Measurements from ENCODE around the gene MARCHF2.
"Not testable (repeated sequence)": the region's sequence is repeated elsewhere in the genome, so short reads cannot be mapped to it uniquely, and the experiment has no call there.

MARCHF2 gene

GRCh38 chr19:8412783-8413628 lies at the start of gene MARCHF2:
Gene MARCHF2, plus strand, starts transcription at chr19:8413305. Its CDS starts 8,536 bp downstream, at chr19:8421841.
- DNase-seq (ENCODE audit: low read depth), result peak; percentile 91

DNA sequence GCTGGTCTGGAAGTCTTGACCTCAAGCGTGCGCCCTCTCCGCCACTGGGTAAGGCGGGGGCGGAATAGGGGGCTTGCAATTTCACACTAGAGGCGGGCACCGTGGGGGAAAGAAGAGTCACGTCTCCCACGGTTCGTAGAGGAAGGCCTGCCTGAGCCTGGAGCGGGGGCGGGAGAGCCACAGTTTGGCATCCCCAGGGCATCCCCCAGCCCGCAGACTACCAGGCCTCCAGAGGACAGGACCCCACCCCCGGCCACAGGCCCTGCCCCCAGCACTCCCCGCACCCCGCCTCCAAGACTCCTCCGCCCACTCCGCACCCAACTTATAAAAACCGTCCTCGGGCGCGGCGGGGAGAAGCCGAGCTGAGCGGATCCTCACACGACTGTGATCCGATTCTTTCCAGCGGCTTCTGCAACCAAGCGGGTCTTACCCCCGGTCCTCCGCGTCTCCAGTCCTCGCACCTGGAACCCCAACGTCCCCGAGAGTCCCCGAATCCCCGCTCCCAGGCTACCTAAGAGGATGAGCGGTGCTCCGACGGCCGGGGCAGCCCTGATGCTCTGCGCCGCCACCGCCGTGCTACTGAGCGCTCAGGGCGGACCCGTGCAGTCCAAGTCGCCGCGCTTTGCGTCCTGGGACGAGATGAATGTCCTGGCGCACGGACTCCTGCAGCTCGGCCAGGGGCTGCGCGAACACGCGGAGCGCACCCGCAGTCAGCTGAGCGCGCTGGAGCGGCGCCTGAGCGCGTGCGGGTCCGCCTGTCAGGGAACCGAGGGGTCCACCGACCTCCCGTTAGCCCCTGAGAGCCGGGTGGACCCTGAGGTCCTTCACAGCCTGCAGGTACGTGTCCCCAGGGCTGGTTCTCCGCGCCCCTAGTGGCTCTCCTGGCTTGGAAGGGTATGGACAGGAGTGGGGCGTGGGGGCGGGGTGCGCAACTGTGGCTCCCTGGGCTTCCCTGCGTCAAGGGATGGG lies 49.0 kb upstream of the MARCHF2 start, which contains the start of gene ANGPTL4:
TSS of gene ANGPTL4 (plus strand) at position 353 of the 969 bp plus-strand sequence. CDS start at position 520, 167 bp downstream.
- peak; percentile 21 for DNase-seq (ENCODE audit: low read depth)

DNA sequence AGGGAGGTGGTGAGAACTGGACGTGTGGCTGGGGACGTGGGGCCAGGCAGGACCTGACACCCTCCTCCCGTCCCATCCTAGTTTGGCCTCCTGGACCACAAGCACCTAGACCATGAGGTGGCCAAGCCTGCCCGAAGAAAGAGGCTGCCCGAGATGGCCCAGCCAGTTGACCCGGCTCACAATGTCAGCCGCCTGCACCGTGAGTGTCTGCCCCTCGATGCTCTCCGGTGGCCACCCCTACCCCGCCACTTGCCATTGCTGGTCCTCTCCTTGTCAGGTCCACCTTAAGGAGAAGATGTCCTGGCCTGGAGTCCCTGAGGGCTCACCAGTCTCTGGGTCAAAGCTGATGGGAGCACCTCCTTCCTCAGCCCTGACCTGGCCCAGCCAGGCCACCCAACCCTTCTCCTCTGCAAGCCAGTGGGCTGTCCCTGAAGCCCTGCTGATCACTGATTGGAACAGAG lies 47.0 kb upstream of the MARCHF2 start:
- no peak for DNase-seq (ENCODE audit: low read depth)

DNA sequence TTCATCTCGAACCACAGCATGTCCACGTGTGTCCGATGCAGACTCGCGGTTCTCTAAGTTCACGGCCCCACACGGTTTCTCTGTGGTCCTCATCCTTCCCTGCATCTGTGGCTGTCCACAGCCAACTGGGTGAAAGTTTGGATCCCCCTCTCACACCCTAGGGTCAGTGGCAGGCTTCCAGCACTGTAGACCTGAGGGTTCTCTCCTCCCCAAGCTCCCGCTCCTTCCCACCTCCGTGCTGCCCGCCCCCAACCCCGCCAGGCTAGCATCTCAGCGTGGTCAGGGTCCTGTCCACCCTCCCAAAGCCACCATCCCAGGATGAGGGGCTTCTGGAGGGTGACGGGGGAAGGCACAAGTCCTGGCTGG lies 46.2 kb upstream of the MARCHF2 start:
- DNase-seq (ENCODE audit: low read depth), result no peak

DNA sequence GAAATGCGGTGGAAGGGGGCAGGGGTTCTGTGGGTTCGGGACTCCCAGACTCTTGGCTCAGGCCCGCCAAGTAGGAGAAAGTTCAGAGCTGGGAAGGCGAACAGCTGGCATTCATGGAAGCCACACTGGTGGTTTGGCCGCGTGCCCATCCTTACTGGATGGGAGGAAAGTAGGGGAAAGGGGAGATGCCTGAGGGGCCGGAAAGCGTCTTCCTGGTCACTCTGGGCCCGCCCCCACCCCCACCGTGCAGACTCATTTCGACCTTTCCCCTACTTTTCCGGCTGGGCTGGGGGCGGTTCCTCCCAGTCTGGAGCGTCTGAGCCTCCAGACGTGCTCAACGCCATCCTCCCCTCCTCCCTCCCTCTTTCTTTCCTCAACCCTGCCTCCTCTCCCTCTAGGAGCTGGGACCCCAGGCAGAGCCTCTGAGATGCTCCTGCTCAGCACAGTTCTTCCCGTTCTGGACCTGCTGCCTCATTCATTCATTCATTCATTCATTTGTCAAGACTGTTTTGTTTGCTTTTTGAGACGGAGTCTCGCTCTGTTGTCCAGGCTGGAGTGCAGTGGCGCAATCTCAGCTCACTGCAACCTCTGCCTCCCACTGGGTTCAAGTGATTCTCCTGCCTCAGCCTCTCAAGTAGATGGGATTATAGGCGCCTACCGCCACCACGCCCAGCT lies 45.6 kb upstream of the MARCHF2 start:
- DNase-seq (ENCODE audit: low read depth), result no peak

DNA sequence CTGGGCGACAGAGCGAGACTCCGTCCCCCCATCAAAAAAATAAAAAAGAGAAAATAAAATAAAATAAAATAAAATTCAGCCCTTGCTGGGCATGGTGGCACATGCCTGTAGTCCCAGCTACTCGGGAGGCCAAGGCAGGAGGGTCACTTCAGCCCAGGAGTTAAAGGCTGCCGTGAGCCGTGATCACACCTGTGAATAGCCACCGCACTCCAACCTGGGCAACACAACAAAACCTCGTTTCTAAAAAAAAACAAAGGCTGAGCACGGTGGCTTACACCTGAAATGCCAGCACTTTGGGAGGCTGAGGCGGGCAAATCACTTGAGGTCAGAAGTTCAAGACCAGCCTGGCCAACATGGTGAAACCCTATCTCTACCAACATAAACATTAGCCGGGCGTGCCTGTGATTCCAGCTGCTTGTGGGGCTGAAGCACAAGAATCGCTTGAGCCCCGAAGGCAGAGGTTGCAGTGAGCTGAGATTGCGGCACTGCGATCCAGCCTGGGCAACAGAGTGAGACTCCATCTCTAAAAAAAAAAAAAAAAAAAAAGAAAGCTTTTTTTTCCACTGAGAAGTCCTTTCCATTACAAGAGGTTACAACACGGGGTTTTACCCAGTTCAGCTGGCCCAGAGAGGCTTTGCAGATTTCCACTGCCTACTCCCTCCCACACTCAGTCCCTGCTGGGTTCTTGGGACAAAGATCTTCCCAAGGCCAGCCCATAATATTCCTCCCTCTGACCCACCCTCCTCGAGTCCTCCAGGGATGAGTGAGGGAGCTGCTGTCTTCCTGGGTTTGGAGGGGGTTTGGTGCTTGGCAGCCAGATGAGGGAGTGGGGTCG lies 42.7 kb upstream of the MARCHF2 start:
- DNase-seq (ENCODE audit: low read depth), result no peak

- DNase-seq (ENCODE audit: low read depth), result no peak
Observed at GRCh38 chr19:8371011-8371804, 41.9 kb upstream of the MARCHF2 start.

DNA sequence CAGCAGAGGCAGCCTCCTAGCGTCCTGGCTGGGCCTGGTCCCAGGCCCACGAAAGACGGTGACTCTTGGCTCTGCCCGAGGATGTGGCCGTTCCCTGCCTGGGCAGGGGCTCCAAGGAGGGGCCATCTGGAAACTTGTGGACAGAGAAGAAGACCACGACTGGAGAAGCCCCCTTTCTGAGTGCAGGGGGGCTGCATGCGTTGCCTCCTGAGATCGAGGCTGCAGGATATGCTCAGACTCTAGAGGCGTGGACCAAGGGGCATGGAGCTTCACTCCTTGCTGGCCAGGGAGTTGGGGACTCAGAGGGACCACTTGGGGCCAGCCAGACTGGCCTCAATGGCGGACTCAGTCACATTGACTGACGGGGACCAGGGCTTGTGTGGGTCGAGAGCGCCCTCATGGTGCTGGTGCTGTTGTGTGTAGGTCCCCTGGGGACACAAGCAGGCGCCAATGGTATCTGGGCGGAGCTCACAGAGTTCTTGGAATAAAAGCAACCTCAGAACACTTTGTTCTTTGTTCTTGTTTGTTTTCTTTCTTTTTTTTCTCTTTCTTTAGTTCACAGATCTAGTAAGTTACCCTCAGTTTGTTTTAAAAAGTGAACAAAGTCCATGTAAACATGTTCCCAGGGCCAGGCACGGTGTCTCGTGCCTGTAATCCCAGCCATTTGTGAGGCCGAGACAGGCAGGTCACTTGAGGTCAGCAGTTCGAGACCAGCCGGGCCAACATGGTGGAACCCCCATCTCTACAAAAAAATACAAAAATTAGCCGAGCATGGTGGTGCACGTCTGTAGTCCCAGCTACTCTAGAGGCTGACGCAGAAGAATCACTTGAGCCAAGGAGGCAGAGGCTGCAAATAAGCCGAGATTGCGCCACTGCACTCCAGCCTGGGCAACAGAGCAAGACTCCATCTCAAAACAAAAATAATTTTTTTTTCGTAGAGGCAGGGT lies 39.0 kb upstream of the MARCHF2 start:
- no peak for DNase-seq (ENCODE audit: low read depth)

GRCh38 chr19:8375766-8376165 lies 37.3 kb upstream of the MARCHF2 start:
- DNase-seq (ENCODE audit: low read depth), result not testable (repeated sequence)

DNA sequence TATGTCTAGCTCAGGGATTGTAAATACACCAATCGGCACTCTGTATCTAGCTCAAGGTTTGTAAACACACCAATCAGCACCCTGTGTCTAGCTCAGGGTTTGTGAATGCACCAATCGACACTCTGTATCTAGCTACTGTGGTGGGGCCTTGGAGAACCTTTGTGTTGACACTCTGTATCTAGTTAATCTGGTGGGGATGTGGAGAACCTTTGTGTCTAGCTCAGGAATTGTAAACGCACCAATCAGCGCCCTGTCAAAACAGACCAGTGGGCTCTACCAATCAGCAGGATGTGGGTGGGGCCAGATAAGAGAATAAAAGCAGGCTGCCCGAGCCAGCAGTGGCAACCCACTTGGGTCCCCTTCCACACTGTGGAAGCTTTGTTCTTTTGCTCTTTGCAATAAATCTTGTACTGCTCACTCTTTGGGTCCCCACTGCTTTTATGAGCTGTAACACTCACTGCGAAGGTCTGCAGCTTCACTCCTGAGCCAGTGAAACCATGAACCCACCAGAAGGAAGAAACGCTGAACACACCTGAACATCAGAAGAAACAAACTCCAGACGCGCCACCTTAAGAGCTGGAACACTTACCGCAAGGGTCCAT lies 36.6 kb upstream of the MARCHF2 start:
- not testable (repeated sequence) for DNase-seq (ENCODE audit: low read depth)

DNA sequence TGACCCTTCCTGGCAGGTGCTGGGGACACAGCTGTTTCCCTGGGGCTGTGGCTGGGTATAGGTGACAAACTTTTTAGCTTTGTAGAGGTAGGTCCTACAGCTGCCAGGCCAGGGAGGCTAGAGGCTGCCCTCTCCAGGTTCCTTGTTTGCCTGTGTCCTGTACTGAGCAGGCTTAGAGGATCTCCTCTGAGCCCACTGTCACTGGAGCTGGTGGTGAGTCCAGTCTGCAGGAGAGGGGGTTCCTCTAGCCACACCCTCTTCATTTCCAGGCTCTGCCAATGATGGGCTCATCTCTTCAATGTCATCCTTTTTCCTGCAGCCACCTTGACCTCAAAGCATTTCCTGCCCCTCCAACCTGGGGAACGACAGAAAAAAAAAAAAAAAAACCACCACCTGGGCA lies 35.5 kb upstream of the MARCHF2 start:
- no peak for DNase-seq (ENCODE audit: low read depth)

DNA sequence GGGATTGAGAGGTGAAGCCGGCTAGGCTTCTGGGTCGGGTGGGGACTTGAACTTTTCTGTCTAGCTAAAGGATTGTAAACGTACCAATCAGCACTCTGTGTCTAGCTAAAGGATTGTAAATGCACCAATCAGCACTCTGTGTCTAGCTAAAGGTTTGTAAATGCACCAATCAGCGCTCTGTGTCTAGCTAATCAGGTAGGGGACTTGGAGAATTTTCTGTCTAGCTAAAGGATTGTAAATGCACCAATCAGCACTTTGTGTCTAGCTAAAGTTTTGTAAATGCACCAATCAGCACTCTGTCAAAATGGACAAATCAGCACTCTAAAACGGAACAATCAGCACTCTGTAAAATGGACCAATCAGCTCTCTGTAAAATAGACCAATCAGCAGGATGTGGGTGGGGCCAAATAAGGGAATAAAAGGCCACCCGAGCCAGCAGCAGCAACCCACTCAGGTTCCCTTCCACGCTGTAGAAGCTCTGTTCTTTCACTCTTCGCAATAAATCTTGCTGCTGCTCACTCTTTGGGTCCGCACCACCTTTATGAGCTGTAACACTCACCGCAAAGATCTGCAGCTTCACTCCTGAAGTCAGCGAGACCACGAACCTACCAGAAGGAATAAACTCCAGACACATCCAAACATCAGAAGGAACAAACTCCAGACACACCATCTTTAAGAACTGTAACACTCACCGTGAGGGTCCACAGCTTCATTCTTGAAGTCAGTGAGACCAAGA lies 33.8 kb upstream of the MARCHF2 start:
- DNase-seq (ENCODE audit: low read depth), result not testable (repeated sequence)

DNA sequence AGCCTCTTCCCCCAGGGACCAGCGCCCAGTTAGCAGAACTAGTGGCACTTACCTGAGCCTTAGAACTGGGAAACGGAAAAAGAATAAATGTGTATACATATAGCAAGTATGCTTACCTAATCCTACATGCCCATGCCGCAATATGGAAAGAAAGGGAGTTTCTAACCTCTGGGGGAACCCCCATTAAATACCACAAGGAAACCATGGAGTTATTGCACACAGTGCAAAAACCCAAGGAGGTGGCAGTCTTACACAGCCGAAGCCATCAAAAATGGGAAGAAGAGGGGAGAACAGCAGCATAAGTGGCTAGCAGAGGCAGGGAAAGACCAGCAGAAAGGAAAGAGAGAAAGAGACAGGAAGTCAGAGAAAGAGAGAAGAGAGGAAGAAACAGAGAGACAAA lies 28.5 kb upstream of the MARCHF2 start:
- not testable (repeated sequence) for DNase-seq (ENCODE audit: low read depth)

DNA sequence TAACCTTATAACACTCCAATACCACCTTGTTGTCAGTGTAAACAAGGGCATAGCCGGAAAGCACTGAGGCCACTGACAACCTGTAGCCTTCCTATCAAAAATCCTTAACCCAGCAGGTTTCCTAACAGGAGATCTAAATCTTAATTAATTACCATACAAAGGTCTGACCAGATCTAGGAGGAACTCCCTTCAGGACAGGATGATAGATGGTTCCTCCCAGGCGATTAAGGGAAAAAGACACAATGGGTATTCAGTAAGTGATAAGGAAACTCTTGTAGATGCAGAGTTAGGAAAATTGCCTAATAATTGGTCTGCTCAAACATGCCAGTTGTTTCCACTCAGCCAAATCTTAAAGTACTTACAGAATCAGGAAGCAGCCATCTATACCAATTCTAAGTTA lies 28.0 kb upstream of the MARCHF2 start:
- DNase-seq (ENCODE audit: low read depth), result not testable (repeated sequence)

GRCh38 chr19:8385566-8385965 lies 27.5 kb upstream of the MARCHF2 start:
- not testable (repeated sequence) for DNase-seq (ENCODE audit: low read depth)

GRCh38 chr19:8386419-8386818 lies 26.7 kb upstream of the MARCHF2 start:
- DNase-seq (ENCODE audit: low read depth), result not testable (repeated sequence)

GRCh38 chr19:8386990-8387389 lies 26.1 kb upstream of the MARCHF2 start:
- DNase-seq (ENCODE audit: low read depth), result no peak

Data from activated gamma-delta T cell treated with anti-CD3 and anti-CD28 coated beads, Interleukin-2, amount 50 U/mL, for 16 hours (primary cell).